ENCODE results near the gene BRD1.

Gene BRD1

GRCh38 chr22:49727881-49728569 lies 99.6 kb downstream of the BRD1 start:
- no peak overlapping the region for H3K4me3 ChIP-seq (ENCODE audit: low read depth, low read length)
- TF ChIP-seq, protein P1, sequence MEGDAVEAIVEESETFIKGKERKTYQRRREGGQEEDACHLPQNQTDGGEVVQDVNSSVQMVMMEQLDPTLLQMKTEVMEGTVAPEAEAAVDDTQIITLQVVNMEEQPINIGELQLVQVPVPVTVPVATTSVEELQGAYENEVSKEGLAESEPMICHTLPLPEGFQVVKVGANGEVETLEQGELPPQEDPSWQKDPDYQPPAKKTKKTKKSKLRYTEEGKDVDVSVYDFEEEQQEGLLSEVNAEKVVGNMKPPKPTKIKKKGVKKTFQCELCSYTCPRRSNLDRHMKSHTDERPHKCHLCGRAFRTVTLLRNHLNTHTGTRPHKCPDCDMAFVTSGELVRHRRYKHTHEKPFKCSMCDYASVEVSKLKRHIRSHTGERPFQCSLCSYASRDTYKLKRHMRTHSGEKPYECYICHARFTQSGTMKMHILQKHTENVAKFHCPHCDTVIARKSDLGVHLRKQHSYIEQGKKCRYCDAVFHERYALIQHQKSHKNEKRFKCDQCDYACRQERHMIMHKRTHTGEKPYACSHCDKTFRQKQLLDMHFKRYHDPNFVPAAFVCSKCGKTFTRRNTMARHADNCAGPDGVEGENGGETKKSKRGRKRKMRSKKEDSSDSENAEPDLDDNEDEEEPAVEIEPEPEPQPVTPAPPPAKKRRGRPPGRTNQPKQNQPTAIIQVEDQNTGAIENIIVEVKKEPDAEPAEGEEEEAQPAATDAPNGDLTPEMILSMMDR (IDR thresholded peaks at IDR 0.05; ENCODE audit: low read depth, low read length) = no peak

DNA sequence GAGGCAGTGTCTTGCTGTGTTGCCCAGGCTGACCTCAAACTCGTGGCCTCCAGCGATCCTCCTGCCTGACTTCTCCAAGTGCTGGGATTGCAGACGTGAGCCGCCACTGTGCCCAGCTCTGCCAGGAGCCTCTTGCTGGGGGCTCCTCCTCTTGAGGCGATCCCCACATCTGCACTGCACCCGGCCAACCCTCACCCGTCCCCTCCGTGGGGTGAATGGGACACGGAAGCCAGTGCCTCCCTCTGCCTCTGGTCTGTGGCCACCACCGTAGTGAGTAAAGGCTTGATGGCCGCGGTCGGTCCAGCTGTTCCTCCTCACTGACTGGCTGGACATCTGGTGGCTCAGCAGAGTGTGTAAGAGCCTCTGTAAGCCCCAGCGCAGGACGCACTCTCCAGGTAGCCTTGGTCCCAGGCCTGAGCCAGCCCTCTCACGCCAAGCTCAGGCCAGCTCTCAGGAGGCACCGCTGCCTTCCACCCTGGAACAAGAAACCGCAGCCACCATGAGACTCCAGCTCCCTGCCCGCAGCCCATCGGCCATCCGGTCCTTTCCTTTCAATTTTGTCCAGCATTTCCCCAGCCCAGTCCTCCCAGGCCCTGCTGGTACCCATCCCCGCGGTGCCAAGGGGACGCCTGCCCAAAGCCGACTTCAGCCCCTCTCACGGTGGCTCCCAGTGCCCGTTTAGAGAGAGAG lies 100.3 kb downstream of the BRD1 start:
- H3K4me3 ChIP-seq (ENCODE audit: low read depth, low read length) = no peak overlapping the region
- TF ChIP-seq, protein P1 (IDR thresholded peaks at IDR 0.05; ENCODE audit: low read depth, low read length) = no peak

- TF ChIP-seq, protein P1 (IDR thresholded peaks at IDR 0.05; ENCODE audit: low read depth, low read length) = no peak
- no peak overlapping the region for H3K4me3 ChIP-seq (ENCODE audit: low read depth, low read length)
Measured at GRCh38 chr22:49726701-49727101, 101.0 kb downstream of the BRD1 start.

DNA sequence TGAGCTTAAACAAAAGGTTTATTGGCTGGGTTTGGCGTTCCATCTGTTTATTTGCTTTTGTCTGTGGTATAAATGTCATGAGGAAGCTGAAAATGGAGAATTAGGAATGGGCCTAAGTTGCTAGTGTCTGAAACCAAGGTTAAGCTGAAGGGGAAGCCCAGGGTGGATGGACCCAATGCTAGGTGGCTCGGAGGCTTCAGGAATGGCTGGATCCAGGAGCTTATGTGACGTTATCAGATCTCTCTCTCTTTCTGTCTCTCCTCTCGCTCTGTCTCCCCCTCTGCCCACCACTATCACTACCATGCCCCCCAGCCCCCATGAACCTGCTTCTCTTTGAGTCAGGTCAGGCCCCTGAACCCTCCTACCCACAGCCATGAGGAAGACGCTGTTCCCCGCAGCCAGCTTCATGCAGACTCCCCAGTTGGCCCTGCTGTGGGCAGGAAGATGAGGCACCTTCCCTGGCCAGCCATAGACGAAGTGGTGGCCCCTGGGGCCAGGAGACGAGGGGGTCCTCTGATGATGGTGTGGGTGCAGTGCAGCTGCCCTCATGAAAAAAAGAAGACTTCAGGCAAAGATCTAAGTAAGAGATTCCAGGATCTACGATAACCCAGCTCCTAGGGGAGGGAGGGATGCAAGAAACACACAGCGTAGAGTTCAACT lies 101.5 kb downstream of the BRD1 start:
- TF ChIP-seq, protein P1 (IDR thresholded peaks at IDR 0.05; ENCODE audit: low read depth, low read length) = no peak
- H3K4me3 ChIP-seq (ENCODE audit: low read depth, low read length) = no peak overlapping the region

DNA sequence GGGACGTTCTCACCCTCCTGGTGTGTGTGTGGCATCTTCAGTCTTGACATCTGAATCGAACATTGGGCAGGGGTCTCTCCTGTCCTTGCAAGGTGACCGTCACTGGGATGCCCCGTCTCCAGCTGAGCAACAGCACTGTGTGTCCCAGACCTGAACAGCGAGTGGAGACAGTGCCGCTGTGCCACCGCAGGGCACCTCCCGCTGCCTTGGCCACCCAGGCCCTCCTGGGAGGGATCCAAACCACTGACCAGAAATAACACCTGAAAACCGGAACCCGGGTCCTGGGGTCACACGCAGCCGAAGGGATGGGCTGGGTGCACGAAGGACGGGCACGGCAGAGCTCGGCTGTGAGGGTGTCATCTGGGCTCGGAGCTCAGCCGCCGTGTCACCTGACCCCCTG lies 102.2 kb downstream of the BRD1 start:
- TF ChIP-seq, protein P1 (IDR thresholded peaks at IDR 0.05; ENCODE audit: low read depth, low read length) = no peak
- no peak overlapping the region for H3K4me3 ChIP-seq (ENCODE audit: low read depth, low read length)

- TF ChIP-seq, protein P1 (IDR thresholded peaks at IDR 0.05; ENCODE audit: low read depth, low read length) = peak; percentile 50
- H3K4me3 ChIP-seq (ENCODE audit: low read depth, low read length) = no peak overlapping the region
Measured at GRCh38 chr22:49724893-49725489, 102.7 kb downstream of the BRD1 start.
